Endodermal cell (in vitro differentiated cells): Measurements from ENCODE around the gene KTN1. TPM values are rescaled to one million over a fixed set of nuclear protein-coding genes. Genes with fewer than 3 reads are reported as not detected.

ENCODE experiments used
- DNase-seq: peaks from one replicate; pipeline ENCODE4 v3.0.0-alpha.2; 2017
- H3K27ac ChIP-seq: 2 replicates; pipeline ENCODE4 v1.5.1; 2013; ENCODE audit warnings: mild to moderate bottlenecking, low read depth, low read length, moderate library complexity
- H3K27me3 ChIP-seq: 2 replicates; pipeline ENCODE4 v1.6.1; 2013; ENCODE audit warnings: mild to moderate bottlenecking, low read length, moderate library complexity; ENCODE audit not compliant: insufficient read depth, control insufficient read depth, poor library complexity, severe bottlenecking
- H3K36me3 ChIP-seq: 2 replicates; pipeline ENCODE4 v1.7.0; 2013; ENCODE audit warnings: mild to moderate bottlenecking, low read length, moderate library complexity; ENCODE audit not compliant: control insufficient read depth, insufficient read depth
- H3K4me1 ChIP-seq: one replicate; pipeline ENCODE4 v1.7.0; 2013; ENCODE audit warnings: low read length; ENCODE audit not compliant: control insufficient read depth, insufficient read depth
- H3K4me3 ChIP-seq: 2 replicates; pipeline ENCODE4 v1.5.1; 2013; ENCODE audit warnings: mild to moderate bottlenecking, low read length, moderate library complexity
- H3K9ac ChIP-seq: 2 replicates; pipeline ENCODE4 v1.6.1; 2013; ENCODE audit warnings: mild to moderate bottlenecking, low read length, moderate library complexity; ENCODE audit not compliant: poor library complexity, severe bottlenecking; ENCODE audit errors: extremely low read depth
- H3K9me3 ChIP-seq: 2 replicates; pipeline ENCODE4 v1.6.1; 2013; ENCODE audit warnings: mild to moderate bottlenecking, low read length, moderate library complexity; ENCODE audit not compliant: control insufficient read depth
- H3K27ac Mint-ChIP-seq: 2 replicates; pipeline ENCODE4 v1.8.0; 2020; ENCODE audit warnings: mixed read lengths
- H3K27me3 Mint-ChIP-seq: 2 replicates; pipeline ENCODE4 v1.8.0; 2021; ENCODE audit warnings: mild to moderate bottlenecking, mixed read lengths; ENCODE audit not compliant: insufficient read depth
- H3K36me3 Mint-ChIP-seq: 2 replicates; pipeline ENCODE4 v1.8.0; 2020; ENCODE audit warnings: low read depth, mixed read lengths
- H3K4me1 Mint-ChIP-seq: 2 replicates; pipeline ENCODE4 v1.8.0; 2020; ENCODE audit warnings: mixed read lengths
- H3K4me3 Mint-ChIP-seq: 2 replicates; pipeline ENCODE4 v1.8.0; 2020; ENCODE audit warnings: mild to moderate bottlenecking, moderate library complexity, mixed read lengths
- H3K9me3 Mint-ChIP-seq: 2 replicates; pipeline ENCODE4 v1.8.0; 2020; ENCODE audit warnings: mild to moderate bottlenecking, mixed read lengths
- WGBS, 2 experiments: methylation state at CpG; one replicate each; pipeline versions ENCODE4 v1.1.5 to v1.1.7; 2013; ENCODE audit warnings: missing lambda C conversion rate in 2 of 2, mixed read lengths in 1 of 2; ENCODE audit not compliant: insufficient coverage in 1 of 2, insufficient read length in 1 of 2; 5-methylcytosine and 5-hydroxymethylcytosine counted together
- total RNA-seq, 2 donors: library from RNA; stranded (reverse); fragmentation: NEBNext Ultra II Directional in 1 of 2; extraction: Animal tissue kit (Norgen Biotek cat#: 25700) in 1 of 2; gene quantifications; 2 replicates in 1 of 2; 3 replicates in 1 of 2; pipeline ENCODE4 v1.2.1, GENCODE V29; 2021
- TF ChIP-seq, protein P1 (sequence below): fragments of 200-600 bp; sonication (generic); conservative IDR thresholded peaks from 2 replicates; pipeline ENCODE4 v1.5.0; 2021; ENCODE audit warnings: antibody characterized with exemption, mild to moderate bottlenecking

Gene KTN1
- total RNA-seq, 2 donors from 2014 or later, result 215 to 239 TPM

DNA sequence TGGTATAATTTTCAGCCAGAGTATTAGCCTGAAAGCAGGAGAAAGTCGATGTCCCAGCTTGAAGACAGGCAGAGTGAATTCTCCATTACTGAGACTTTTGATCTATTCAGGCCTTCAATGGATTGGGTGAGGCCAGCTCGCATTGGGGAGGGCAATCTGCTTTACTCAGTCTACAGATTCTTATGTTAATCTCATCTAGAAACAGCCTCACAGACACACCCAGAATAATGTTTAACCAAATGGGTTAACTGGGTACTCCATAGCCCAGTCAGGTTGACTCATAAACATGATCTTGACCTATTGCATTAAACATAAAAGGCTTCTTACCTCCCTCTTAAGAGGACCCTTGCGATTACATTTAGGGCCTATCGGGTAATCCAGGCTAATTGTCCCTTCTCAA, 118.0 kb downstream of the KTN1 start:
- Mint-ChIP-seq H3K9me3 (peaks cover 11% of the 10 kb centered on the region), H3K4me1 (peaks cover 15% of the 10 kb centered on the region), H3K27me3 (peaks cover 43% of the 10 kb centered on the region), H3K4me3 (no peak overlapping the region), H3K27ac (no peak overlapping the region), H3K36me3 (peaks cover 20% of the 10 kb centered on the region)
- H3K4me3 ChIP-seq, result no peak overlapping the region
- H3K27ac ChIP-seq, result peak overlapping the region; percentile 19
- H3K9ac ChIP-seq, result no peak overlapping the region
- TF ChIP-seq, protein P1, sequence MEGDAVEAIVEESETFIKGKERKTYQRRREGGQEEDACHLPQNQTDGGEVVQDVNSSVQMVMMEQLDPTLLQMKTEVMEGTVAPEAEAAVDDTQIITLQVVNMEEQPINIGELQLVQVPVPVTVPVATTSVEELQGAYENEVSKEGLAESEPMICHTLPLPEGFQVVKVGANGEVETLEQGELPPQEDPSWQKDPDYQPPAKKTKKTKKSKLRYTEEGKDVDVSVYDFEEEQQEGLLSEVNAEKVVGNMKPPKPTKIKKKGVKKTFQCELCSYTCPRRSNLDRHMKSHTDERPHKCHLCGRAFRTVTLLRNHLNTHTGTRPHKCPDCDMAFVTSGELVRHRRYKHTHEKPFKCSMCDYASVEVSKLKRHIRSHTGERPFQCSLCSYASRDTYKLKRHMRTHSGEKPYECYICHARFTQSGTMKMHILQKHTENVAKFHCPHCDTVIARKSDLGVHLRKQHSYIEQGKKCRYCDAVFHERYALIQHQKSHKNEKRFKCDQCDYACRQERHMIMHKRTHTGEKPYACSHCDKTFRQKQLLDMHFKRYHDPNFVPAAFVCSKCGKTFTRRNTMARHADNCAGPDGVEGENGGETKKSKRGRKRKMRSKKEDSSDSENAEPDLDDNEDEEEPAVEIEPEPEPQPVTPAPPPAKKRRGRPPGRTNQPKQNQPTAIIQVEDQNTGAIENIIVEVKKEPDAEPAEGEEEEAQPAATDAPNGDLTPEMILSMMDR, result no peak
- DNase-seq, result no peak
- peaks cover 7% of the 10 kb centered on the region for H3K9me3 ChIP-seq
- H3K4me1 ChIP-seq, result peaks cover 6% of the 10 kb centered on the region
- H3K36me3 ChIP-seq, result peaks cover 8% of the 10 kb centered on the region
- no peaks in the 10 kb centered on the region for H3K27me3 ChIP-seq
- WGBS, 2 experiments, result 86 to 89% methylated on average over 3 to 4 of the region's 4 CpGs

DNA sequence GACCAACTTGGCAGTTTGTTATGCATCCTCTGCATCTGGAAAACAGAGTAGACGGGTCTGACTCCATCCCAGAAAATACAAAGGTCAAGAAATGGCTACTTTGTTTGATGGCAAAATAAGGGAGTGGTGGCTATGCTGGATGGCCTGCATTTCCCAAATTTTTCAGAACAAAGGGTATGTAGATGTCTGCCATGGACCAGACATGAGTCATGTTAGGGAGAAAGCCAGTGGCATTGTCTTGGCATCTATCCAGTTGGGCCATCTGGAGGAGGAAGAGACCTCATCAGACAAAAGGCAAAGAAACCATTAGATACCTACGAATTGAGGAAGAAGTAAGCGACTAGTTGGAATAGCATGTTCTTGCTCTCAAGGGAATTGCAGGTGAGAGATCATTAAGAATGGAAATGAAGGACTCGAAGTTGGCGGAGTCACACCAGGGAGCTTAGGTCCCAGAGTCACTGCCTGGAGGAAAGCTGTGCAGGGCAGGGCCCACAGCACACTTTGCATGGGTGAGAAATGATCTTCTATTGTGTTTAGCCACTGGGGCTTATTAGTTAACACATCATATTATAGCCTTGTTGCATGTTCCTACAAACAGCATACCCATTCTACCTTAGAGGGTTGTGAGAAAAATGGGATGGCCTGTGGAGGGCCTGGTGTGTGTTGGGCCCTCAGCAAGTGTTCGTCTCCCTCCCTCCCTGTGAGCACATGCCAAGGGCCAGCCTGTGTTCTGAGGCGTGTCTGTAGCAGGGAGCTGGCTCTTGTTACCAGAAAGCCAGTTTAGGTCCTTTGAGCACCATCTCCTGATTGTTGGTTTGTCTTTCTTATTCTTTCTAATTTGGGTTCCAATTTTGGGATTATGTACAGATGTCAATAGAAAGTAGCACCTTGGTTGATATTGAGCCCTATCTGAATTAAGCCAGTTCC, 119.4 kb downstream of the KTN1 start:
- Mint-ChIP-seq H3K4me3 (no peak overlapping the region), H3K36me3 (peaks cover 22% of the 10 kb centered on the region), H3K4me1 (peaks cover 15% of the 10 kb centered on the region), H3K27me3 (peaks cover 43% of the 10 kb centered on the region), H3K27ac (peak overlapping the region; percentile 24), H3K9me3 (peaks cover 11% of the 10 kb centered on the region)
- Histone ChIP-seq H3K4me1 (peaks cover 6% of the 10 kb centered on the region), H3K4me3 (no peak overlapping the region), H3K27ac (no peak overlapping the region), H3K9me3 (peaks cover 7% of the 10 kb centered on the region), H3K36me3 (peaks cover 8% of the 10 kb centered on the region), H3K9ac (no peak overlapping the region), H3K27me3 (no peaks in the 10 kb centered on the region)
- whole genome bisulfite sequencing, 2 experiments, result 67 to 89% methylated on average over 4 to 7 of the region's 7 CpGs
- peak; percentile 50 for DNase-seq
- TF ChIP-seq, protein P1, result no peak

- TF ChIP-seq, protein P1, result no peak
Observed at GRCh38 chr14:55701638-55702037, 121.6 kb downstream of the KTN1 start.

More at GRCh38 chr14:55701638-55702037, 121.6 kb downstream of the KTN1 start:
- no peak overlapping the region for H3K9ac ChIP-seq
- peaks cover 15% of the 10 kb centered on the region for H3K4me1 Mint-ChIP-seq
- H3K4me3 ChIP-seq, result no peak overlapping the region
- peaks cover 11% of the 10 kb centered on the region for H3K9me3 Mint-ChIP-seq
- peaks cover 8% of the 10 kb centered on the region for H3K36me3 ChIP-seq
- WGBS, 2 experiments, result 88 to 100% methylated on average over 1 of the region's 1 CpG
- H3K27ac ChIP-seq, result no peak overlapping the region
- DNase-seq, result no peak
- H3K27me3 ChIP-seq, result no peaks in the 10 kb centered on the region
- H3K4me1 ChIP-seq, result peaks cover 6% of the 10 kb centered on the region
- H3K4me3 Mint-ChIP-seq, result no peak overlapping the region
- peaks cover 39% of the 10 kb centered on the region for H3K27me3 Mint-ChIP-seq
- no peak overlapping the region for H3K27ac Mint-ChIP-seq
- H3K36me3 Mint-ChIP-seq, result peaks cover 22% of the 10 kb centered on the region
- H3K9me3 ChIP-seq, result peaks cover 7% of the 10 kb centered on the region
